SK-MEL-5 (cell line): ENCODE data around the gene TGM4. TPM values are rescaled to one million over a fixed set of nuclear protein-coding genes. Genes with fewer than 3 reads are reported as not detected.

Experiments
- DNase-seq: peaks from one replicate; pipeline ENCODE4 v3.0.0-alpha.2; 2016; ENCODE audit warnings: low read depth, low spot score
- in situ Hi-C: cut with HindIII; loops from 2 replicates; pipeline ENCODE4 v1.10.0; 2016; ENCODE audit warnings: low sequenced_read_pairs, high pct_unique_total_duplicates, low pct_unique_long_range_greater_than_20kb
- total RNA-seq: library from RNA; depleted of rRNA; stranded (reverse); fragments of >200 nt; shearing (Covaris generic); gene quantifications from 2 replicates; pipeline ENCODE4 v1.2.3, GENCODE V29; 2014; rRNA removed

TGM4 gene
- total RNA-seq, 1 experiment from 2014 or later, result not detected

DNA sequence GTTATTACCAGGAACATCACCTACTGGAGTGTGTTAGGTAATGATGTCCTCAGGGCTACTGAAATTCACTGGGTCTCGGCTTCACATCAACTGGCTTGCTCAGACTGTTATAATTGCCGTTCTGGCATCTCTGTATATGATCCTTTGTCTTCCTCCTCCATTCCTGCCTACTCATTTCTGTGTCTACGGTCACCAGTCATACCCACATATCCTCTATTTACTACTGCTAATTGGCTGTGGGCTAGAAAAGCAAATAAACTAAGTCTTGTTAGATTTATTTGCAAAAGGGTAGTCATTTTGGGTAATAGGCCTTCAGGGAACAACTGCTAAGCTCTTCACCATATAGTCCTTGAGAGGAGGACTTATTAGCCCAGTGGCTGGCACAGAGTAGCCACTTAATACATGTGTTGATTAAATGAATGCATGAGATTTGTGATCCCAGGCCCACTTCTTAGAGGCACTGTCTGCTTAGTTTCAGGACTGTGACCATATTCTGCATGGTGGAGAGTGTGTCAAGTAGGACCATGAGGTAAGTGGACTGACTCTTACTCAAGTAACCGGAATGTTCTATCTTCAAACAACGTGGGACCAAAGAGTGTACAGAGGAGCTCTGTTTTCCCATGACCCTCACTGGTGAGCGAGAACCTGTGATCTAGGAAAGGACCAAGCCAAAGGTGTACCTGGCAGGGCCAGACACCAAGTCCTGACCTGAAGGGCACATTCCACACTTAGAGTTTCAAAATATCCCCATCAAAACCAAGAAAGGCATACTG, 88.4 kb downstream of the TGM4 start:
- in situ Hi-C loops, result no loop called here
- DNase-seq, result no peak

DNA sequence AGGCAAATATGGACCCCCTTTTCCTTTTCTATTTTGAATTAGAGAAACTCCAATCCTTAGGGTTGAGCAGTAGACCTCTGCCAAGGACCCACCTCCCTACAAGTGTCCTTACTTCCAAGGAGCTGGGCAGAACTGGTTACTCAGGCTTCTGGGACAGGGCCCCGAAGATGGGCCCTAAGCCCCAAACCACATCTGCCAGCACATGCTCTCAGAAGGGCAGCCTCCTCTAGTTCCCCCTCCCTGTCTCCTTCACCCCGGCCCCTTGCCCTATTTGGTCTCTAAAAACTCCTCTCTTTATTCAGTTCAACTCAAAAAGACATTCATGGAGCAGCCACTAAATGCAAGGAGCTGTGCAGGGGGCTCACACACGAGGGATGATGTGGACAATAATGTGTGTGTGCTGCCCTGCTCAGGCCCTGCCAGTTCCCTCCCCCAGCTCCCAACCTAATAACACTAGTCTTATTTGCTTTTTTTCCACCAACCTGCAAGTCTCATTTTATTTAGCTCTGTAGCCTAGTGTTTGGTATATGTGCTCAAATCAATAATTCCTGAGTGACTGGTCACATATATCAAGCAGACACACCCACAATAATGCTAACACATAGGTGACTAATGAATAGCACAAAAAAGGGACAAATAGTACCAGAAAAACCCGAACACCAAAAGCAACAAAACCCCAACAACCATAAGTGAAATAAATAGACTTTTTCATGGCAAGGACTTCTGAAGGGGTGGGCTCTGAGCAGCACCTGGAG, 89.3 kb downstream of the TGM4 start:
- in situ Hi-C loops, result no loop called here
- DNase-seq, result no peak

Other genes starting within 250 kb of the TGM4 start
- gene ZNF197, start 249.6 kb upstream of the TGM4 start, total RNA-seq, result 6.7 and 7.1 TPM in 2 replicates
- 0.13 TPM in 2 replicates for gene ZNF35, start 225.9 kb upstream of the TGM4 start, total RNA-seq
- 2.3 and 3.5 TPM in 2 replicates for gene ZNF502, start 161.9 kb upstream of the TGM4 start, total RNA-seq
- gene ZNF501, start 145.0 kb upstream of the TGM4 start, total RNA-seq, result 2.5 and 5.0 TPM in 2 replicates
- gene KIAA1143, start 113.0 kb upstream of the TGM4 start, total RNA-seq, result 20.2 and 21.1 TPM in 2 replicates
- gene KIF15, start 112.8 kb upstream of the TGM4 start, total RNA-seq, result 10.0 and 12.8 TPM in 2 replicates
- 1.1 and 1.3 TPM in 2 replicates for gene TMEM42, start 12.7 kb upstream of the TGM4 start, total RNA-seq
- 46.2 and 55.0 TPM in 2 replicates for gene ZDHHC3, start 101.6 kb downstream of the TGM4 start, total RNA-seq
- gene EXOSC7, start 101.6 kb downstream of the TGM4 start, total RNA-seq, result 53.7 and 57.8 TPM in 2 replicates
- gene CLEC3B, start 151.7 kb downstream of the TGM4 start, total RNA-seq, result not detected in 2 replicates